OCI-LY7 (cell line): ENCODE measurements around the gene CHD5. TPM values are rescaled to one million over a fixed set of nuclear protein-coding genes. Genes with fewer than 3 reads are reported as not detected.
"Not testable (repeated sequence)": the region's sequence is repeated elsewhere in the genome, so short reads cannot be mapped to it uniquely, and the experiment has no call there.

Experiments
- BruUV-seq: library from RNA; stranded (reverse); fragments of 400-500 nt; replicated peaks from 2 replicates; lab custom pipeline; 2021; lab: Mats Ljungman, UMichigan
- CTCF ChIA-PET: fragments of 300-600 bp; sonication (Branson Sonifier 250); formaldehyde crosslinking; loops from one replicate; lab custom pipeline; 2022; ENCODE audit warnings: antibody characterized with exemption; ENCODE audit not compliant: unreplicated experiment; lab: Charles Lee
- POLR2A ChIA-PET: fragments of 300-600 bp; sonication (Branson Sonifier 250); formaldehyde crosslinking; loops from one replicate; lab custom pipeline; 2022; ENCODE audit warnings: antibody characterized with exemption; lab: Charles Lee
- DNase-seq: peaks from one replicate; pipeline ENCODE4 v3.0.0-alpha.2; 2015; ENCODE audit warnings: low spot score
- H2AFZ ChIP-seq: fragments of 200-600 bp; sonication (generic), shearing (Covaris generic); 2 replicates; pipeline ENCODE4 v1.6.1; 2014; ENCODE audit warnings: mild to moderate bottlenecking, antibody characterized with exemption, low read length, moderate library complexity
- H3K27ac ChIP-seq: fragments of 200-600 bp; sonication (generic); 2 replicates; pipeline ENCODE4 v1.5.1; 2014; ENCODE audit warnings: mixed run types, low read depth, mild to moderate bottlenecking, moderate library complexity, low read length, inconsistent platforms; ENCODE audit not compliant: poor library complexity, severe bottlenecking
- H3K36me3 ChIP-seq: fragments of 200-600 bp; sonication (generic); 2 replicates; pipeline ENCODE4 v1.6.1; 2014; ENCODE audit warnings: mild to moderate bottlenecking, antibody characterized with exemption, low read length, moderate library complexity, mixed read lengths; ENCODE audit not compliant: insufficient read depth
- H3K4me1 ChIP-seq: fragments of 200-600 bp; sonication (generic); 2 replicates; pipeline ENCODE4 v1.5.1; 2014; ENCODE audit warnings: mild to moderate bottlenecking, low read length; ENCODE audit not compliant: insufficient read depth, poor library complexity, severe bottlenecking
- H3K4me2 ChIP-seq: fragments of 200-600 bp; sonication (generic); 2 replicates; pipeline ENCODE4 v1.6.1; 2014; ENCODE audit warnings: mild to moderate bottlenecking, low read length
- H3K4me3 ChIP-seq: fragments of 200-600 bp; sonication (generic); 2 replicates; pipeline ENCODE4 v1.5.1; 2014; ENCODE audit warnings: mild to moderate bottlenecking, low read depth, low read length; ENCODE audit not compliant: poor library complexity, severe bottlenecking
- H3K79me2 ChIP-seq: fragments of 200-600 bp; sonication (generic); 2 replicates; pipeline ENCODE4 v1.6.1; 2016; ENCODE audit warnings: low read depth, mild to moderate bottlenecking, low read length, moderate library complexity, mixed read lengths; ENCODE audit not compliant: insufficient read depth
- H3K9me2 ChIP-seq: fragments of 200-600 bp; sonication (generic); 2 replicates; pipeline ENCODE4 v1.6.1; 2016; ENCODE audit warnings: mild to moderate bottlenecking, low read length, mixed read lengths; ENCODE audit not compliant: insufficient read depth
- H3K9me3 ChIP-seq: fragments of 200-600 bp; sonication (generic); 2 replicates; pipeline ENCODE4 v1.6.1; 2014; ENCODE audit warnings: mild to moderate bottlenecking, mixed run types, low read length, mixed read lengths
- H4K20me1 ChIP-seq: fragments of 200-600 bp; sonication (generic); 2 replicates; pipeline ENCODE4 v1.6.1; 2014; ENCODE audit warnings: mild to moderate bottlenecking, antibody characterized with exemption, low read length, moderate library complexity, mixed read lengths; ENCODE audit not compliant: insufficient read depth
- EZH2phosphoT487 ChIP-seq: fragments of 200-600 bp; sonication (generic); IDR thresholded peaks from 2 replicates; pipeline ENCODE4 v1.6.1; 2018; ENCODE audit warnings: low read depth, borderline replicate concordance, mild to moderate bottlenecking, mixed run types, antibody characterized with exemption, low read length, moderate library complexity, mixed read lengths
- intact Hi-C: fragments of 100-400 bp; cut with micrococcal nuclease; formaldehyde crosslinking; loops from one replicate; pipeline ENCODE4 v1.10.0; 2022; ENCODE audit not compliant: unreplicated experiment
- total RNA-seq, 2 experiments: library from RNA; depleted of rRNA in 1 of 2; stranded (reverse); fragments of >200 nt in 1 of 2; shearing (Covaris generic) in 1 of 2; gene quantifications; 2 replicates each; pipeline ENCODE4 v1.2.3, GENCODE V29; 2014 to 2022
- TF ChIP-seq, protein P1 (sequence below): fragments of 200-600 bp; sonication (generic); conservative IDR thresholded peaks from 2 replicates; pipeline ENCODE4 v1.5.1; 2014; ENCODE audit warnings: mild to moderate bottlenecking, antibody characterized with exemption, low read length, moderate library complexity, mixed read lengths

CHD5 gene
- total RNA-seq, 2 experiments from 2014 or later, result 0.19 to 0.38 TPM

DNA sequence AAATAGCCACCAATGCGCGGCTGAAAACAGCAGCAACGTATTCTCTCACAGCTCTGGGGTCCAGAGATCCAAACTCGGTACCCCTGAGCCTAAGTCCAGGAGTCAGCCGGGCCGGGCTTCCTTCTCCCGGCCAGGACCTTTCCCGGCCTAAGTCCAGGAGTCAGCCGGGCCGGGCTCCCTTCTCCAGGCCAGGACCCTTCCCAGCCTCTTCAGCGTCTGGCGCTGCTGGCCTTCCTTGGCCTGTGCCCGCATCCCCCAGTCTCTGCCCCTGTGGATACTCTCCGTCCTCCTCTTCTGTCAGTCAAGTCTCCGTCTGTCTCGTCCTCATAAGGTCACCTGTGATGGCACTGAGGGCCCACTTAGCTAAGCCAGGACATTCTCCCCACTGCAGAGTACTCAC lies 102.2 kb downstream of the CHD5 start:
- no peak for TF ChIP-seq EZH2phosphoT487
- TF ChIP-seq, protein P1, sequence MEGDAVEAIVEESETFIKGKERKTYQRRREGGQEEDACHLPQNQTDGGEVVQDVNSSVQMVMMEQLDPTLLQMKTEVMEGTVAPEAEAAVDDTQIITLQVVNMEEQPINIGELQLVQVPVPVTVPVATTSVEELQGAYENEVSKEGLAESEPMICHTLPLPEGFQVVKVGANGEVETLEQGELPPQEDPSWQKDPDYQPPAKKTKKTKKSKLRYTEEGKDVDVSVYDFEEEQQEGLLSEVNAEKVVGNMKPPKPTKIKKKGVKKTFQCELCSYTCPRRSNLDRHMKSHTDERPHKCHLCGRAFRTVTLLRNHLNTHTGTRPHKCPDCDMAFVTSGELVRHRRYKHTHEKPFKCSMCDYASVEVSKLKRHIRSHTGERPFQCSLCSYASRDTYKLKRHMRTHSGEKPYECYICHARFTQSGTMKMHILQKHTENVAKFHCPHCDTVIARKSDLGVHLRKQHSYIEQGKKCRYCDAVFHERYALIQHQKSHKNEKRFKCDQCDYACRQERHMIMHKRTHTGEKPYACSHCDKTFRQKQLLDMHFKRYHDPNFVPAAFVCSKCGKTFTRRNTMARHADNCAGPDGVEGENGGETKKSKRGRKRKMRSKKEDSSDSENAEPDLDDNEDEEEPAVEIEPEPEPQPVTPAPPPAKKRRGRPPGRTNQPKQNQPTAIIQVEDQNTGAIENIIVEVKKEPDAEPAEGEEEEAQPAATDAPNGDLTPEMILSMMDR, result no peak
- H2AFZ ChIP-seq, result no peak overlapping the region
- no peaks in the 10 kb centered on the region for H3K4me1 ChIP-seq
- no peak overlapping the region for H3K27ac ChIP-seq
- BruUV-seq, result no TSS peak
- H3K4me3 ChIP-seq, result no peak overlapping the region
- CTCF ChIA-PET, result no interaction called here
- no peaks in the 10 kb centered on the region for H3K9me3 ChIP-seq
- intact Hi-C loops, result no loop called here
- H3K9me2 ChIP-seq, result no peaks in the 10 kb centered on the region
- no peaks in the 10 kb centered on the region for H4K20me1 ChIP-seq
- DNase-seq, result no peak
- no peak overlapping the region for H3K4me2 ChIP-seq
- POLR2A ChIA-PET, result no interaction called here
- H3K79me2 ChIP-seq, result no peaks in the 10 kb centered on the region
- H3K36me3 ChIP-seq, result 0 out of 2 replicates have a peak, but pooled peaks cover 12% of the 10 kb centered on the region

DNA sequence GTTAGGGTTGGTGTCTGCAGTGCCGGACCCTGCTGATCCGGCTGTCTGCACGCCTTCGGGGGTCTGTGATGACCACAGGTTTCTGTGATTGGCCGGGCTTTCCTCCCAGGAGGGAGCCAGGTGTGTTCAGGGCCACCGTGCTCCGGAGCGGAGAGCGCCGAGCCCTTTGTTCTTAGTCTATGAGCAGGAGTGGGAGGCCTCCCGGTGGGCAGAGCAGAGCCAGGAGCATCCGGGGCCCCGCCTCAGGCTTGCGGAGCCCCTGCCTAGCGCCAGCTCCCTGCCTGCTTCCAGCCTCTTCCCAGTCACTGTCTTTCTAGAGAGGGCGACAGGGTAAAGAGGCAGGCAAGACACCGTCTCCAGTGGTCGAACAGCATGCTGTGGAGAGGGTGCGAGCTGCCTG lies 102.6 kb downstream of the CHD5 start:
- no peak overlapping the region for H2AFZ ChIP-seq
- ChIA-PET POLR2A (no interaction called here), CTCF (no interaction called here)
- no peaks in the 10 kb centered on the region for H3K9me2 ChIP-seq
- no peak overlapping the region for H3K27ac ChIP-seq
- H3K4me3 ChIP-seq, result no peak overlapping the region
- no peaks in the 10 kb centered on the region for H4K20me1 ChIP-seq
- intact Hi-C loops, result no loop called here
- BruUV-seq, result no TSS peak
- H3K9me3 ChIP-seq, result no peaks in the 10 kb centered on the region
- DNase-seq, result no peak
- no peak overlapping the region for H3K4me2 ChIP-seq
- TF ChIP-seq, protein P1, result no peak
- TF ChIP-seq EZH2phosphoT487, result no peak
- H3K4me1 ChIP-seq, result no peaks in the 10 kb centered on the region
- 0 out of 2 replicates have a peak, but pooled peaks cover 12% of the 10 kb centered on the region for H3K36me3 ChIP-seq
- no peaks in the 10 kb centered on the region for H3K79me2 ChIP-seq

DNA sequence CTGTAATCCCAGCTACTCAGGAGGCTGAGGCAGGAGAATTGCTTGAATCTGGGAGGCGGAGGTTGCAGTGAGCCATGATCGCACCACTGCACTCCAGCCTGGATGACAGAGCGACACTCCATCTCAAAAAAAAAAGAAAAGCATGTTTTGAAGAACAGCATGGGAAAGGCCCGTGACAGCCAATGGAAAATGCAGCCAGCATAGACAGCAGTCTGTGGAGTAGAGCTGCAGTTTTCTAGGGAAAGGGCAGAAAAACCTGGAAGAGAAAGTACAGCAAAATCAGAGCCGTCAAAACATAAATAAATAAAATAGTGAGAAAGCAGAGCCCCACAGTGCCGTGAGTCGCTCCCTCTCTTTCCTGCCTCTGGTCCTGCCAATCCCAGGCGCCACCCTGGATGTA lies 103.1 kb downstream of the CHD5 start:
- H3K4me1 ChIP-seq, CTCF ChIA-PET, H3K27ac ChIP-seq, H3K79me2 ChIP-seq, H3K4me3 ChIP-seq, H3K36me3 ChIP-seq, H3K9me2 ChIP-seq, H3K9me3 ChIP-seq, H4K20me1 ChIP-seq, DNase-seq, H2AFZ ChIP-seq, POLR2A ChIA-PET, H3K4me2 ChIP-seq, intact Hi-C loops, BruUV-seq: not testable (repeated sequence)
